Measurements from ENCODE around the gene CIAO2B. TPM values are rescaled to one million over a fixed set of nuclear protein-coding genes. Genes with fewer than 3 reads are reported as not detected.

Gene CIAO2B
- total RNA-seq, 4 donors from 2014 or later = 83.1 to 101 (median 95.5) TPM

GRCh38 chr16:66888647-66889615, 45.3 kb downstream of the CIAO2B start:
- Histone ChIP-seq H3K27ac (replicated peaks in 1 of 4) (no peak overlapping the region), H3K9me3 (no peaks in the 10 kb centered on the region), H3K27me3 (no peaks in the 10 kb centered on the region), H3K36me3 (peaks cover 12 to 33% (median 22%) of the 10 kb centered on the region in 4 donors), H3K4me1 (no peaks in the 10 kb centered on the region), H3K4me3 (no peak overlapping the region)
- TF ChIP-seq POLR2AphosphoS5 (IDR thresholded peaks at IDR 0.05) (no peak), EP300 (IDR thresholded peaks at IDR 0.05) (no peak)
- DNase-seq (ENCODE audit: extremely low spot score) = no peak
- intact Hi-C loops (cut with DNase I) = no loop called here
- WGBS = 89% methylated on average over 6 of the region's 6 CpGs

GRCh38 chr16:66886914-66887313, 47.3 kb downstream of the CIAO2B start:
- WGBS = 81% methylated on average over 3 of the region's 3 CpGs

GRCh38 chr16:66886321-66886720, 47.9 kb downstream of the CIAO2B start:
- no peaks in the 10 kb centered on the region for H3K27me3 ChIP-seq
- TF ChIP-seq CTCF (IDR thresholded peaks at IDR 0.05) = no peak
- TF ChIP-seq POLR2A (IDR thresholded peaks at IDR 0.05; ENCODE audit: low read depth) = no peak
- TF ChIP-seq EP300 (IDR thresholded peaks at IDR 0.05) = no peak
- no peak for TF ChIP-seq POLR2AphosphoS5 (IDR thresholded peaks at IDR 0.05)
- 65% methylated on average over 2 of the region's 2 CpGs for WGBS
- peaks cover 12 to 46% (median 22%) of the 10 kb centered on the region in 4 donors for H3K36me3 ChIP-seq
- intact Hi-C loops (cut with DNase I) = no loop called here
- H3K27ac ChIP-seq (replicated peaks in 1 of 4) = no peak overlapping the region
- no peak for DNase-seq (ENCODE audit: extremely low spot score)
- H3K4me3 ChIP-seq = no peak overlapping the region
- H3K4me1 ChIP-seq = peaks cover 3 to 9% (median 4%) of the 10 kb centered on the region in 4 donors
- no peaks in the 10 kb centered on the region for H3K9me3 ChIP-seq

More at GRCh38 chr16:66886914-66887313, 47.3 kb downstream of the CIAO2B start:
- Histone ChIP-seq H3K36me3 (peaks cover 12 to 46% (median 22%) of the 10 kb centered on the region in 4 donors), H3K27me3 (no peaks in the 10 kb centered on the region), H3K9me3 (no peaks in the 10 kb centered on the region), H3K4me3 (no peak overlapping the region), H3K4me1 (peaks cover 0 to 3% (median 0%) of the 10 kb centered on the region in 4 donors), H3K27ac (replicated peaks in 1 of 4) (no peak overlapping the region)
- intact Hi-C loops (cut with DNase I) = no loop called here
- no peak for DNase-seq (ENCODE audit: extremely low spot score)
- no peak for TF ChIP-seq CTCF (IDR thresholded peaks at IDR 0.05)
- TF ChIP-seq POLR2A (IDR thresholded peaks at IDR 0.05; ENCODE audit: low read depth) = no peak
- TF ChIP-seq POLR2AphosphoS5 (IDR thresholded peaks at IDR 0.05) = no peak
- no peak for TF ChIP-seq EP300 (IDR thresholded peaks at IDR 0.05)

- H3K4me1 ChIP-seq = peaks cover 10 to 15% (median 11%) of the 10 kb centered on the region in 4 donors
- no peaks in the 10 kb centered on the region for H3K9me3 ChIP-seq
- 91% methylated on average over 10 of the region's 12 CpGs for WGBS
- no peak for TF ChIP-seq CTCF (IDR thresholded peaks at IDR 0.05)
- no peak for TF ChIP-seq POLR2AphosphoS5 (IDR thresholded peaks at IDR 0.05)
- no peak for TF ChIP-seq EP300 (IDR thresholded peaks at IDR 0.05)
- TF ChIP-seq POLR2A (IDR thresholded peaks at IDR 0.05; ENCODE audit: low read depth) = no peak
- H3K36me3 ChIP-seq = peaks cover 12 to 46% (median 22%) of the 10 kb centered on the region in 4 donors
- H3K27ac ChIP-seq (replicated peaks in 1 of 4) = no peak overlapping the region
- intact Hi-C loops (cut with DNase I) = no loop called here
- H3K27me3 ChIP-seq = no peaks in the 10 kb centered on the region
- no peak for DNase-seq (ENCODE audit: extremely low spot score)
- H3K4me3 ChIP-seq = no peak overlapping the region
These were observed 48.7 kb downstream of the CIAO2B start for GRCh38 chr16:66885491-66885890.

GRCh38 chr16:66882702-66883101, 51.5 kb downstream of the CIAO2B start:
- intact Hi-C loops (cut with DNase I) = no loop called here

More at GRCh38 chr16:66882702-66883101, 51.5 kb downstream of the CIAO2B start:
- Histone ChIP-seq H3K4me3 (no peak overlapping the region), H3K4me1 (peaks cover 15 to 21% (median 18%) of the 10 kb centered on the region in 4 donors), H3K27me3 (no peaks in the 10 kb centered on the region), H3K36me3 (peaks cover 12 to 46% (median 22%) of the 10 kb centered on the region in 4 donors), H3K9me3 (no peaks in the 10 kb centered on the region), H3K27ac (replicated peaks in 1 of 4) (no peak overlapping the region)
- DNase-seq (ENCODE audit: extremely low spot score) = no peak
- TF ChIP-seq POLR2A (IDR thresholded peaks at IDR 0.05; ENCODE audit: low read depth) = no peak
- TF ChIP-seq POLR2AphosphoS5 (IDR thresholded peaks at IDR 0.05) = no peak
- no peak for TF ChIP-seq CTCF (IDR thresholded peaks at IDR 0.05)
- TF ChIP-seq EP300 (IDR thresholded peaks at IDR 0.05) = no peak
- WGBS = 91% methylated on average over 3 of the region's 3 CpGs

All from esophagus muscularis mucosa (tissue), 4 donors.